Stimulated activated CD8-positive, alpha-beta memory T cell treated with anti-CD3 and anti-CD28 coated beads, Interleukin-15, amount 100 ng/mL, for 4 hours (primary cell): ENCODE results near the gene CACNA1C.

ENCODE experiments used
- DNase-seq, 2 donors: peaks; one replicate each; pipeline ENCODE4 v3.0.0-alpha.2; 2020; ENCODE audit warnings: low read depth in 2 of 2

Gene CACNA1C

DNA sequence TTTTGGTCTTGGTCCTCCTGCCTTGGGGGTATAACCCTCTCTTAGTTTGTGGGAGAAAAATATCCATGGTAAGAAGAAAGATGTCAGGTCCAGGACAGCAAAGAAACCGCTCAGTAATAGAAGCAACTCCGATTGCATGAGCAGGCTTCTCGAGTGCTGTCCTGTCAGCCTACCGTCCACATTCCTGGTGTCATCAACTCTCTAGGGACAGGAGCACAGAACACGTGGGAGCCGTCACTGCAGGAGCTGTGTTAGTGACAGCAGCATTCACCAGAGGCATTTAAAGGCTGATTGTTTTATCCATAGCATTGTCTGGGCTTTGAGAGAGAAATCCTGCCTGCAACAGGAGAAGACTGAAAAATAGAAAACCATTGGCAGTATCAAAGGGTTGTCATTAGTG is 244.2 kb downstream of the CACNA1C start:
- DNase-seq: no peak

DNA sequence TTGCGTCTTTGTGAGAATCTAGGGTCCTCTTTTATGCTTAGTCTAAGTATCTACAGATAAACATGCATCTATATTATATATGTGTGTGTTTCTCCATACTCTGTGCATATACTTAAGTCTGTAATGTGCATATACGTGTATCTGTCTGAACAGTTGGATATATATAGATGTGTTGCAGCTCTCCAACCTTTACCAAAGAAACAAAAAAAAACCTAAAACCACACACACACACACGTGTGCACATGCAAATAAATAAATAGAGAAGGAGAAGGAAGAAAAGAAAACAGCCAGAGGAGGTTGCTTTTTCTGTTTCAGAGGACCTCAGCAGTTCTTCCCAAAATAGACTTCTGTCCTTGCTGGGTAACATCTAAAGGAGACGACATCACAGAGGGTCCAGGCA is 244.9 kb downstream of the CACNA1C start:
- no peak for DNase-seq

DNA sequence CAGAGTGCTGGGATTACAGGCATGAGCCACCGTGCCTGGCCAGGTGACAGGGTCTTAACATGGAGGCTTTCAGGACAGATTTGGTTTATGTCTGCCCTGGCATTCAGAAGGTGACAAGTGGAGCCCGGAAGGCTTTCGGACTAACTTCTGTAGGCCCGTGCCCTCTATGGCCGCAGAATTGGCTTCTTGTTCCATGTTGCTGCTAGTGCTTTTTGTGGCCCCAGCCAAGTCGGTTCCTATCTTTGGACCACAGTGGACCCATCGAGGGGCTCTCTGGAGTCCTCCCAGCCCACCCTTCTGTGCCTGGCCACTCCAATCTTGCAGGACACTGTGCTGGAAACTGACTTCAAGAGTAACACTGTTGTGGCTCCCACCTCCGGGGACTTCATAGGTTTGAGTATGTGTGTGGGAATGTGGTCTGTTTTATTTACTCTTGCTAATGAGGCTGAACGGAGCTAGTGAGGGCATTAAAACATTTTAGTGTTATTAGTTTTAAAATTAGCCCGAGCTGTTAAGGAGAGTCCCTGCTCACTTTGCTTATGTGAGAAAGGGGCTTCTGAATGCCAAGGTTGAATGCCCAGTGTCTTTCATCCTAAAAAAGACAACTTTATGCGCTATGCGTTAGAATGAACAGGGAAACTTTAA is 245.9 kb downstream of the CACNA1C start:
- no peak for DNase-seq

DNA sequence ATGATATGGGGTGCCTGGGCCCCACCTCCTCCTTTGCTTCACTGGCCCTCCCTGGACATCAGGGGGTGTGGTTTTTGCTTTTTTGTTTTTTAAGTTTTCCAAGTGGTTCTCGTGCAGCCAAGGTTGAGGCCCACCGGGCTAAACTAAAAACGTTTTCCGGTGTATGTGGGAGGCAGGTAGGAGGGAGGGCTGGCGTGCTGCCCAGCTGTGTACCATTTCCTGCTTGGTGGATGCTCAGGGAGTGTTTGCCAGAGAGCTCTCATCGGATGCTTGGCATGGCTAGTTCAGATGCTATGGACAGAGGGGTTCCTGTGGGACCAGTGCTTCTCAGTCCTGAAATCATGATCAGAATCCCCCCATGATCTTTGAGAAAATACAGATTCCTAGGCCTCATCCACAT is 246.4 kb downstream of the CACNA1C start:
- no peak for DNase-seq

DNA sequence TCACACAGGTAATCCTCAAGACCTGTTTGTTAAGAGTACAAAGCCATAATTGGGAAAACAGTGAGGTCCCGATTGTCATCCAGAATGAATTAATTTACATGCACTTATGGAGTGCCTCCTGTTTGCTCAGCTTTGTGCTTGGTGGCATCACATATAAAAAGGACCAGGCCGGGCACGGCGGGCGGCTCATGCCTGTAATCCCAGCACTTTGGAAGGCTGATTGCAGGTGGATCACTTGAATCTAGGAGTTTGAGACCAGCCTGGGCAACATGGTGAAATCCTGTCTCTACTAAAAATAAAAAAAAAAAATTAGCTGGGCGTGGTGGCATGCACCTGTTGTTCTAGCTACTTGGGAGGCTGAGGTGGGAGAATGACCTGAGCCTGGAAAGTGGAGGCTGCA is 247.4 kb downstream of the CACNA1C start:
- DNase-seq: no peak

DNA sequence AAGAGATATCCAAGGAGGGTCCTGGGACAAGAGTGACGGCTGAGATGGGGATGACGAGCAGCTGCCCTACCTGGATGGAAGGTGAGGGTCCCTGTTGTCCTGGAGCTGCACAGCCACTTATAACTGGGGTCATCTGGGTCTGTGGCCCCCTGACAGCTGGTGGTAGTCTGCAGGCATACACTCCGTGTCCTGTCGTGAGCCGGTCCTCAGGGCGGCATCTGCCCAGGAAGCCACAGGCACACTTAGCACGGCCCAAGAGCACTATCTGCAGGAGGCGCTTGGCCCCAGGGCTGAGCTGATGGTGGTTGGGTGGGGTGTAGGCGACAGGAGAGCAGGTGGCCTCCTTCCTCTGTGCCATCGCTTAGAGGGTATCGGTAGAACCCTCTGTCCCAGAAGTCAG is 248.1 kb downstream of the CACNA1C start:
- no peak for DNase-seq

DNA sequence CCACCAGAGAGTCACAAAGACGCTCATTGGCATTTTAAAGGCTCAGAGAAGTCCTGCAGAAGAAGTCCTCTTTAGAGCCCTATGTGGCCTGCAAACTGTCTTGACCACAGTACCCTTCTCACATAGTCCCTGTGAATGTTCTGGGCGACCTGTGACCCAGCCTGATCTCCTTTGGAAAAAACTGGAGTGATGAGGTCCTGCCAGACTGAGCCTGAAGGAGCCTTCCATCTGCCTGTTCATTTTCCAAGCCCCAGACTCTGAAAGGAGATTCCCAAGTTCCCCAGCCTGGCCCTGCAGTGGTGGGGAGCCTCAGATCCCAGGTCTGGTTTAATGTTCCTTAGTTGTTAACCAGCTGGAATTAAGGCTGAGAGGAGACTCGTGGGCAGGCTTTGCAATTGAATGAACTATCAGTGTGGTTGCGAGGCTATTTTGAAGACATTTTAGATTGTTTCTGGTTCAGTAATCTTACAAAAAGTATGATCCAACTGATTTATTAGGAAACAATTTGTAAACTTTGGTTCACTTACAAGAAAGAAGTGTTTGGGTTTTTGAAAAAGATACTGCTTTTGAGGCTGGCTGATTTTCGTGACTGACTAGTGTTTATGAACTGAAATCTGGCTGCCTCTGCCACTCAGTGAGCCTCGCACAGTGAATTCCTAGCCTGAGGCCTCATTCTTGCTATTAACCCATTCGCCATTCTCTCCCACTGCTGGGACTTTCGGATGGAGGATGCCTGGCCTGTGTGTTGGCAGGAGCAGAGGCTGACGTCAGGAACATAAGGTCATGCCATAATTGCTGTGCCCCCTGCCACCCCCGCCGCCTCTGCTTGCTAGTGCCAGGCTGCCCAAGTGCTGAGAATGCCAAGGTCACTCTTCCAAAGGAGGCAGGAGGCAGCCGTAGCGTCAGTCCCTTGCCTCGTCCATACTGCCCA is 249.0 kb downstream of the CACNA1C start:
- no peak for DNase-seq

DNA sequence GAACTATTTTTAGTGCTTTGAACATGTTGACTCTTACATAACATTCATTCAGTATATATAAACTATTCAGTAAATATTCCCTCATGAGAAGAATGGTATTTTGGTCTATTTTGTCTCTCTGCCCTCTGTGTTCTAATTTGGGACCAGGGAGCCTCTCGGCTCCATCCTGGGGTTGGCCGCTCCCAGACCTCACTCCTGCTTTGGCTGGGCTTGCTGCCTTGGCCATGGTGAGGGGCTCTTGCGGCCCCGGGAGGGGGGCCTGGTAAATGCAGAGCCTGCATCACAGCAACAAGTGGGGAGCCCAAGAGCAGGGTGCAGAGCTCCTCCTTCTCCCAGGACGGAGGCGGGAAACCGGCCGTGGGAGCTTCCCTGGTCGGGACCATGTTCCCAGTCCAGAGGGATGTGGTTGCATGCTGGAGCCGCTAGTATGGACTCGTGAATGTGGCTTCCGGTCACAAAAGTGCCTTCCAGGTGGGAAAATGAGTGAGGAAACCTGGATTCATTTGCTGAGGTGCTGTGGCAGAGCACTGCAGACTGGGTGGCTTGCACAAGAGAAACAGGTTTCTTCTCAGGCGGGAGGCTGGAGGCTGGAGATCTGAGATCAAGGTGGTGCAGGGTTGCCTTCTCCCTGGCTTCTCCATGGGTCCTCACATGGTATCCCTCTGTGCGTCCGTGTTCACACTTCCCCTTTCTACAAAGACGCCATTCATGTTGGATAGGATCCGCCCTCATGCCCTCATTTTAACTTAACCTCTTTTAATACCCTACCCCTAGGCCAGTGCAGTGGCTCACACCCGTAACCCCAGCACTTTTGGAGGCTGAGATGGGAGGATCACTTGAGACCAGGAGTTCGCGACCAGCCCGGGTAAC is 250.2 kb downstream of the CACNA1C start:
- no peak for DNase-seq

DNA sequence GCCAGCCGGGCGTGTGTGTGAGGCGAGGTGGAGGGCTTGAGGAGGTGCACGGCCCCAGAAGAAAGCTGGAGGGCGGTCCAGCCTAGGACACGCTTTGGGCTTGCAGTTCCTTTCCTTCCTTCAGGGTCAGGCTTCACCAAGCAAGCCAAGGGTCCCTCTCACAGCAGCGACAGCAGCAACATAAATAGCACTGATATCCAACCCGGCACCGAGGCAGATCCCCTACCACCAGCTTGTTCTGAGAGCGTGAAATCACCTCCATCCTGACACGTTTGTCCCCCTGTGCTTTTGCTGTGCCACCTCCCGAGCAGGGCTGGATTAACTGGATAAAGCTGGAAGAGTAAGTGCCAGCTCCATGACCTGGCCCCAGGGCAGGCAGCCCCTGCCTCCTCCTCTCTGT is 251.4 kb downstream of the CACNA1C start:
- DNase-seq: no peak

DNA sequence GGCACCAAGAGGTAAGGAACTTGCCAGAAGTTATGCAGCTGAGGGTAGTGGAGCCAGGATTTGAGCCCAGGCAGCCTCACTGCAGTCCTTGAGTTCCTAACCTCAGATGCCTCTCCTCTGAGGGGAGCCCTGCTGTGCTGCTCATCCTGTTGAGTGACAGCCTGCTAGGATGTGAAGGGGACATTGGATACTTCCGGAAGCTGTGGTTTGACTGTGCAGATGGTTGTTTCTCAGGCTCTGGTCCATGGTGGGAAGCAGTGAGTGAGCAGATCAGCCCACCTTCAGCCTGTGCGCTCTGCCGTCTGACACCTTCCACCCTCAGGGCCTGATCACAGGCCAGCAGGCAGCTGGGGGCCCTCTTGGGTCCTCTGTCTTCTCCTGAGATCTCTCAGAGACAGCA is 253.2 kb downstream of the CACNA1C start:
- no peak for DNase-seq

DNA sequence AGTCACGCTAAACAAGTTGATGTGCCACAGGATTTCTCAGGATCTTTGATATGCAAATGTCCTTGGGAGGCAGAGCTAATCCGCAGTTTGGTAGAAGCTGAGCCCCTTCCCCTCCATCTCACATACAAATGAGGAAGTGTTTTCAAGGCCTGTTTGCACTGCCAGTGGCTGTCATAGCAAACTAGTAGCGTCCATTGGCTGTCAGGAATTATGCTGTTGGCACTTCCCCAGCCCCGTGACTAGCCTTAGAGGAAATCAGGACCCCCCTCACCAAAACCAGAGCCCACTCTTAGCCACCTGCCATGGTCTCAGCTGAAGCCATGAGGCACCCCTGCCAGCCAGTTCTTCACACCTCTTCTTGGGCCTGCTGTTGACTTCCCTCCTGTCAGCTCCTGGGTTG is 253.9 kb downstream of the CACNA1C start:
- no peak for DNase-seq

DNA sequence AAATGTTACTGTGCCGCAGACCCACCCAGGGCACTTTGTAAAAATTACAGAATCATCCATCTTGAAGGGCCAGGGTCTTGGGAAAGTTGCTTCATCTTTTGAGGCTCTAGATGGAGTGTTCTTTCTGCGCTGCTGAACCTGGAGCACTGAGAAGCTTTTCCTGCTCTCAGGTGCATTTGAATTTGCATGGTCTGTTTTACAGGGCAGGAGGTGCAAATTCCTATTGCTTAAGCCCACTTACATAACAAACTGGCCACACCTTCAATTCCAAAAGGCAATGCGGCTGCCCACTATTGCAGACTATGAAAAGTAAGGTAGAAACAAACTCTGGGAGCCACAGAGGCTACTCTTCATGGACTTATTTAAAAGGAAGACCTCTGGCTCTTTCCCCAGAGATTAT is 254.8 kb downstream of the CACNA1C start:
- DNase-seq: no peak

DNA sequence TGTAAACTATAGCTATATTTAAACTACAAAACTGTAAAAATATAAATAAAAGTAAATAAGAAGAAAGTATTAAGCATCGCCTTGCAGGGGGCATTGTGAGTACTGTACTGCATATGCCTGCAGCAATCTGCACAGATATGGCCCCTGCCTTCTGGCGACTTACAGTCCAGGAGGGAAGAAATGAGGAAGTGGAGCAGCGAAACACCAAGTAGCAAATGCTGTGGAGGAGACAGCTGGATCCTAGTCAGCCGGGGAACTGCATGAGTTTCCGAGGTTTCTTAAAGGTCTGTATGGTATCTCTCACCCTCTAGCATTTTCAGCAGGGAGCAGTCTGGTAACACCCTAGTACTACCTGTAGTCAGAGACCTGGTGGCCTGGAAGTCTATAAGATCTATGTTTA is 256.9 kb downstream of the CACNA1C start:
- no peak for DNase-seq

DNA sequence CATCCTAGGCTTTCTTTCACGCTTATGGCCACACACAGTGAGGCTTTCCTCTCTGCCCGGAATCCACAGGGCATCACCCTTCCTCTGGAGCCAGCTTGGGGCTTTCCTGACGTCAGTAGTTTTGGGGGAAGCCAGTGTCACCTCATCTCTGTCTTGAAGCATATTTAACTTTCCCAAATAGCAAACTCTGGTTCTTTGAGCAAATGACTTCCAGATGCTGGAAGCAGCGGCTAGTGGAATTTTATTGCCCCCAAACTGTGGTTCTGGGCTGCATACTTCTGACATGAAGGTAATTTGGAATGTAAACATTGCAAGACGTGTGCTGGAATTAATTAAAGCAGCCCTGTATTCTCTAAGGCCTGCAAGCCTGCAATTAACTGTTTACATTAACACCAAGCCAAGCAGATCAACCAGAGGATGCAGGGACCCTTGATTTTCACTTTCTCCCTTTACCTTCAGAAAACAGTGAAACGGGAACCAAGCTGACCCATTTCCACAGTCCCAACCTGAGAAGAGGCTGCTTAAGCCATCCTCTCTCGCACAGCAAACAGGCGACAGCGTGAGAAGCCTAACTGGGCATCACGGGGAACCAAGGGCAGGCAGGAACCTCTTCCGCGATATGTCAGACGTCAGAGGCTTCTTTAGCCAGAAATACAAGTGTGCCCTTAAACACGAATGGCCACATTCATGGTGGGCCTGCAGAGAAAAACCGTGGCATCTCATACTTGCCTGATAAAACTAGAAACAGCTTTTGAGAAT is 258.4 kb downstream of the CACNA1C start:
- no peak for DNase-seq

DNA sequence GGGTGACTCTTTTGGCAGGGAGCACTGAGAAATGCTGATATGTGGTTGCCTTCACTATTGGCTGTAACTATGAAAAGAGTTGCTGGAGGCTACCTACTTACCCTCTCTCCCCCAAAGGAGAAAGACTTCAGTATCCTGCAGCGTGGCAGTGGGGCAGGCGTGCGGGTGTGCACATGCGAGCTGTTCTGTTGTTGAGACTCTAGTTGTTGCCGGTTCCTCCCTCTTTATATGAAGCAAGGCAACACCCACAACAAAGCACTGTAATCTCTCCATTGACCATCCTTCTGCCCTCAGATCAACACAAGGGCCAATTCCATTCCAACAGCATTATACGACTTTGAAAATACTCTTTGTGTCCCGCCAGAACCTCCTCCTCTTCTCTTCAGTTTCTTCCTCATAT is 259.4 kb downstream of the CACNA1C start:
- DNase-seq: no peak

DNA sequence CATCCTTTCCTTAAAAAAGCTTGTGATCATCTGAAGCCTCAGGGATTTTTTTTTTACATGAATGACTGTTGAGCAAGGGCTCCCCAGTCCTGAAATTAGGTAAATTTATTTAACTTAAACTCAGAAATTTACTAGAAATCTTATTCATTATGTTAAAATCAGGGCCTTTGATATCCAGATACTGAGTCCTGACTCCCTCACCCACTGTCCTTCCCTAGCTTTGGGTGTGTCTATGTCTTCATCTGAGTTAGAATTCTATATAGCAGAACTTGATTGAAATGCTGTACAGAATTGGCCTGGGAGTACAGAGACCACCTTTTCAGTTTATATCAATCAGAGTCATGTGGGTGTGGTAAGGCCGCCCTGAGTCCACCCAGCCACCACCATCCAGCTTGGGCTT is 260.0 kb downstream of the CACNA1C start:
- no peak for DNase-seq

DNA sequence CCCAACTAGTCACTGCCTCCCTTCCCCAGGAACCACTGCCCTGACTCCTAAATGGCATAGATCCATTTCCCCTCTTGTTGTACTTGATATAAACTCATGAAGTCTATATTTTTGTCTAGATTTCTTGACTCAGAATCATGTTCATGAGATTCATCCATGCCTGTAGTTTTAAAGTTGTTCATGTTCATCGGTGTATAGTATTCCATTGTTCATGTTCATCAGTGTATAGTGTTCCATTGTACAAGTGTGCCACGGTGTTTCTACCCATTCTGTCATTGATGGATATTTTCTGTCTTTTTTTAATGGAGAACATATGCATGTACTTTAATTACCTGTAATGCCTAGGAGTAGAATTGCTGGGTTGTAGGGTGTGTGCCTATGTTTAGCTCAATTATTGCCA is 261.7 kb downstream of the CACNA1C start:
- DNase-seq: no peak

DNA sequence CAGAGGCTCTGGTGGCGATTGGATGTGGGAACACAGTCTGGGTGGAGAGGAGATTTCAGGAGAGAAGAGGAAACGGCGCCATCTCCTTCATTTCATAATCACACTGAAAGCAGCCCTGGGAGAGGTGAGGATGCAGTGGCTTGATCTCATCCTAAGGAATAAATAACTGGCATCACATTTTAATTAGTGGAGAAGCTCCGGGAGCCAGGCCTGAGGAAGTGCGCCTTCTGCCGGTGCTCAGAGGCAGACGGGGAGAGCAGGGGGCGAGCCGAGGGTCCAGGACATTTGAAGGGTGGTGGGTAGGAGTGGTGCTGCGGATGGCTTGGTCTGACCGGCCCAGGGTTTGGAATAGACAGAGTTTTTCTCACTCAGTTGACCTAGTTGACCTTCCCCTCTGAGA is 265.0 kb downstream of the CACNA1C start:
- DNase-seq: no peak

DNA sequence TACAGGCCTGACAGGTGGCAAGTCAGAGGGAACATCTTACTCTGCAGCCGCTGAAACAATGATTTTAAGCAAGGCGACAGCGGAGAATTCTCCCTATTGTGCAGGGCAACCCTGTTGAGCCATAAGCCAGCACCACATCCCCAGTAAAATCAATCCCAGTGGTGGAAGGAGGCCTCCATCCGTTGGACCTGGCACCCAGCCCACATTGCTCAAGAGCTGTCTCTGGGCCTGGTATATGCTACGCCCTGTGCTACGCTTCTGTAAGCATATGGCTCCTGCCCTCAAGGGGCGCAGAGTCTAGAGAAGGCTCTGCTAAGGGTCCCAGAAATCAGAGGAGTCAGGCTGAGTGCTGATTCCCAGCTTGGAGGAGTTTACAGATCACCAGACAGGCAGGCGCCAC is 265.5 kb downstream of the CACNA1C start:
- no peak for DNase-seq

DNA sequence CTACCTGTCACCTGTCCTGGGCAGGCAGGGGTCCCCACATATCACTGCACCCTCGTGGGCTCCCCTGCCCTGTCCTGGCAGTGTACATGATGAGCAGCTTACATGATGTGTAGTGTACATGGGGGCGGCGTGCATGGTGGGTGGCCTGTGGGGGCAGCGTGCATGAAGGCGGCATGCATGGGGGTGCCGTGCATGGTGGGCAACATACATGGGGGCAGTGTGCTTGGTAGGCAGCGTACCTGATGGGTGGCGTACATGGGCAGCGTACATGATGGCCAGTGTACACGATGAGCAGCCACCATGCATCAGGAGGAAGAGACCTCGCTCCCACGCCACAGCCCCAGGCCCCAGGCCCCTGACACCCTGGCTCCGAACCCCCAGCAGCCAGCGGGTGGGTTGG is 266.3 kb downstream of the CACNA1C start:
- DNase-seq: no peak

DNA sequence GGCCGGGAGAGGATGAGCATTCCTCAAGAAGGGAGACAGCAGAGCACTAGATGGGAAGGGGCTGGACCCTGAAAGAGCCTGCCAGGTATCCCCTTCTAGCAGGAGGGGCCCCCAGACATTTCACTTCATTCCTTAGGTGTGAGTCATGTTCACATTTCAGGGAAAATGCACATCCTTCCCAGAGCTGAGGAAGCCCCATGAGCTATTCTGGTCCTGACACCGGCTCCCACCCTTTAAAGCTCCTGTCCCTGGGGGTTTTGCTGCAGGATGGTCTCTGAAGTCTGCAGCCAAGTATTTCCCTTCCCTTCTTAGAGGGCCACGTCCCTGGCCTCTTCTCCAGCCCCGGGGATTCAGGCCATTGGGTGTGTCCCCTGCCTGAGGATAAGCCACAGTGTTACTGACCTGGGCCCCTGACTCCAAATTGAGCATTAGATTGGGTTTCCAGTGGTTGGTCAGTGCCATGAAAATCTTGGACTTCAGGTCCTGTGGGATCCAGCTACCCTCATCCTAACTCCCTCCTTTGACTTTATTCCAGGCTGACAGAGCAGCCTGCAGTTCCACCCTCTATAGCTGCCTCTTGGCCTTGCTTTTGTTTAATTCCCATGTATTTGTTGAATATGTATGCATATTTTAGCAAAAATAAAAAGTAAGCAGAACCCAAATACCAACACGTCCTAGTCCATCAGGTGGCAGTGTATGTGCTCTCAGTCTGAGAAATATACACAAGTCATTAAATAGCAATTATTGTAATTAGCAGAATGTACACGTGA is 267.1 kb downstream of the CACNA1C start:
- no peak for DNase-seq
